AG04450 (cell line): ENCODE results near the gene TRIM54. TPM values are rescaled to one million over a fixed set of nuclear protein-coding genes. Genes with fewer than 3 reads are reported as not detected.
A peak's percentile ranks its signal among the peaks of the same experiment; 100 is the strongest.

ENCODE experiments used
- CTCF ChIA-PET: fragments of 300-600, 350-600 bp; formaldehyde crosslinking; extraction: SDS; loops from one replicate; lab custom pipeline; 2022; ENCODE audit warnings: antibody characterized with exemption, inconsistent platforms; lab: Charles Lee
- POLR2A ChIA-PET: fragments of 350-600 bp; formaldehyde crosslinking; extraction: SDS; loops from one replicate; lab custom pipeline; 2021; ENCODE audit warnings: antibody characterized with exemption, inconsistent platforms; lab: Yijun Ruan, JAX
- DNase-seq: peaks from one replicate; pipeline ENCODE4 v3.0.0-alpha.2; 2011; ENCODE audit warnings: low read depth, low spot score
- H3K27ac ChIP-seq: one replicate; pipeline ENCODE4 v1.5.1; 2012; ENCODE audit warnings: low read depth, low read length, control low read depth
- H3K27me3 ChIP-seq: one replicate; pipeline ENCODE4 v1.6.0; 2012; ENCODE audit warnings: low read length; ENCODE audit not compliant: control insufficient read depth, insufficient read depth
- H3K4me3 ChIP-seq: 2 replicates; pipeline ENCODE4 v1.5.1; 2011; ENCODE audit warnings: mild to moderate bottlenecking, low read depth, low read length, control low read depth
- H3K9me3 ChIP-seq: 2 replicates; pipeline ENCODE4 v1.5.1; 2012; ENCODE audit warnings: low read length; ENCODE audit not compliant: control insufficient read depth, insufficient read depth
- polyA plus RNA-seq: library from polyadenylated mRNA; depleted of rRNA; stranded (reverse); fragments of >200 nt; gene quantifications from 2 replicates; pipeline ENCODE4 v1.2.3, GENCODE V29; 2011
- TF ChIP-seq, protein P1 (sequence below): IDR thresholded peaks from 2 replicates; pipeline ENCODE4 v1.5.1; 2011; ENCODE audit warnings: low read depth, low read length, control low read depth, inconsistent platforms

The TRIM54 gene
- polyA plus RNA-seq, 1 experiment, result 0.05 TPM

DNA sequence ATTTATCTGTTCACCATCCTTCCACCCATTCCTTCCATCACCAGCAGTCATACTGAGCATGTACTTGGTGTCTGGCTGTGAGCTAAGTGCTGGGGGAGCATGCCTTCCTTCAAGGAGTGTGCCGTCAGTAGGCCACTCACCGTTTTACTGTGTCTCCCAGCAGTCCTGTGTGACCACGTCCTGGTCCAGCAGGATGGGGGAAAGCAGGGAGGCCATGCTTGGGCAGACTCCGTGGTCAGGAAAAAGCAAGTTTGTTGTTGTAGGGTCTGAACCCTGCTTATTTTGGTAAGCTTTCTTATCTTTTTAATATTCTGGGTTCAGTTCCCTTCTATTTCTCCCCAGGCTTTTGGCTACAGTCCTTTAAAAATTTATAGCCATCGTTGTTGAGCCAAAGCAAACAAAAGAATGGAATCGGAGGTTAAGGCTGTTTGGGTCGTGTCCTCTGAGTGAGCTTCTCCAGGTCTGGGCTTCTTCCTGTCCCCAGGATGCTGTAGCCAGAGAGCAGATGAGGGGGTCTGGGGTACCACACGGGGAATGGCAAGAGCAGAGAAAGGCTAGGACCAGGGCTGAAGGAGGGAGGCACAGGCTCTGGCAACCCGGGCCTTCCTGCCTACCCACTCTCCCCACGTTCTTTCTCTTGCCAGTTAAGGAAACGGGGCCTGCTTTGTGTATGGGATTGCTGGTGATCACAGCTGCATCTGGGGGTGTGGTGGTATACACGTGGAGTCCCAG lies 32.9 kb upstream of the TRIM54 start:
- Histone ChIP-seq H3K9me3 (no peaks in the 10 kb centered on the region), H3K4me3 (no peak overlapping the region), H3K27ac (no peak overlapping the region), H3K27me3 (peaks cover 15% of the 10 kb centered on the region)
- ChIA-PET CTCF (interaction anchor here (0.7 to 5.1 kb wide), 4 partner anchors 31 to 96 kb away, joined by 4 to 53 read pairs (median 23); no protein-coding TSS in a partner anchor), POLR2A (interaction anchor here (0.6 kb wide), 1 partner anchor 30 kb away, joined by 3 read pairs; no protein-coding TSS in a partner anchor)
- no peak for DNase-seq
- TF ChIP-seq, protein P1, sequence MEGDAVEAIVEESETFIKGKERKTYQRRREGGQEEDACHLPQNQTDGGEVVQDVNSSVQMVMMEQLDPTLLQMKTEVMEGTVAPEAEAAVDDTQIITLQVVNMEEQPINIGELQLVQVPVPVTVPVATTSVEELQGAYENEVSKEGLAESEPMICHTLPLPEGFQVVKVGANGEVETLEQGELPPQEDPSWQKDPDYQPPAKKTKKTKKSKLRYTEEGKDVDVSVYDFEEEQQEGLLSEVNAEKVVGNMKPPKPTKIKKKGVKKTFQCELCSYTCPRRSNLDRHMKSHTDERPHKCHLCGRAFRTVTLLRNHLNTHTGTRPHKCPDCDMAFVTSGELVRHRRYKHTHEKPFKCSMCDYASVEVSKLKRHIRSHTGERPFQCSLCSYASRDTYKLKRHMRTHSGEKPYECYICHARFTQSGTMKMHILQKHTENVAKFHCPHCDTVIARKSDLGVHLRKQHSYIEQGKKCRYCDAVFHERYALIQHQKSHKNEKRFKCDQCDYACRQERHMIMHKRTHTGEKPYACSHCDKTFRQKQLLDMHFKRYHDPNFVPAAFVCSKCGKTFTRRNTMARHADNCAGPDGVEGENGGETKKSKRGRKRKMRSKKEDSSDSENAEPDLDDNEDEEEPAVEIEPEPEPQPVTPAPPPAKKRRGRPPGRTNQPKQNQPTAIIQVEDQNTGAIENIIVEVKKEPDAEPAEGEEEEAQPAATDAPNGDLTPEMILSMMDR, result no peak

DNA sequence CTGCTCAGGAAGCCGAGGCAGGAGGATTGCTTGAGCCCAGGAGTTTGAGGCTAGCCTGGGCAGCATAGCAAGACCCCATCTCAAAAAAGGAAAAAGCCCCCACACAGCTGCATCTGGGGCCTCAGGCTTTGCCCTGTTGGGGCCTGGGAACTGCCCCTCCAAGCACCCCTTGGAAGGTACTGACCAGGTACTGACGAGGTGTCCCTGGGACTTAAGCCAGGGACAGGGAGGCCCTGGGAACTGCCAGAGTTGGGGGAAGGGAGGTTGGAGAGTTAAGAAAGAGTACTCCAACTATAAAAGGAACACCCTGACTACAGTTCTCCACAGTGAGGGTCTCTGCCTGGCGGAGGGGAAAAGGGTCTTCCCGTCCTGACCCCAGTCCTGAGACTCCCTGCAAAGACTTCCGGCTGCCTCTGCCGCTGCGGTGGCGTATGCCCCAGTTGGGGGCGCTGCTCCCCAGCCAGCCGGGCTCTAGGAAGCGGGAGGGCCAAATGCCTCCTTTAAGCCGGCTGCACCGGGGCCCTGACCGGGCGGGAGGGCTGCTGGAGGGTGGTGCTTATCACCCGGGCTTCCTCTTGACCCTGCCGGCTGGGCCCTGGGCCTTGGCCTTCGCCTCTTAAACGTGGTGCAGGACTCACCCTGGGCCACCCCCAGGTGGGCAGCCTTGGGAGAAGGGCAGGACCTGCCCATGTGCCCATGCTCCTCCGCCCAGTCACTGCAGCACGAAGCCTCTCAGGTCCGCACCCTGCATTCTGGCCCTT lies 32.2 kb upstream of the TRIM54 start:
- ChIA-PET POLR2A (no interaction called here), CTCF (interaction anchor here (4.1 to 5.1 kb wide), 2 partner anchors 30 to 53 kb away, joined by 41 to 53 read pairs; no protein-coding TSS in a partner anchor)
- Histone ChIP-seq H3K9me3 (no peaks in the 10 kb centered on the region), H3K27me3 (peaks cover 15% of the 10 kb centered on the region), H3K27ac (no peak overlapping the region), H3K4me3 (no peak overlapping the region)
- TF ChIP-seq, protein P1, result peak; percentile 79
- no peak for DNase-seq

DNA sequence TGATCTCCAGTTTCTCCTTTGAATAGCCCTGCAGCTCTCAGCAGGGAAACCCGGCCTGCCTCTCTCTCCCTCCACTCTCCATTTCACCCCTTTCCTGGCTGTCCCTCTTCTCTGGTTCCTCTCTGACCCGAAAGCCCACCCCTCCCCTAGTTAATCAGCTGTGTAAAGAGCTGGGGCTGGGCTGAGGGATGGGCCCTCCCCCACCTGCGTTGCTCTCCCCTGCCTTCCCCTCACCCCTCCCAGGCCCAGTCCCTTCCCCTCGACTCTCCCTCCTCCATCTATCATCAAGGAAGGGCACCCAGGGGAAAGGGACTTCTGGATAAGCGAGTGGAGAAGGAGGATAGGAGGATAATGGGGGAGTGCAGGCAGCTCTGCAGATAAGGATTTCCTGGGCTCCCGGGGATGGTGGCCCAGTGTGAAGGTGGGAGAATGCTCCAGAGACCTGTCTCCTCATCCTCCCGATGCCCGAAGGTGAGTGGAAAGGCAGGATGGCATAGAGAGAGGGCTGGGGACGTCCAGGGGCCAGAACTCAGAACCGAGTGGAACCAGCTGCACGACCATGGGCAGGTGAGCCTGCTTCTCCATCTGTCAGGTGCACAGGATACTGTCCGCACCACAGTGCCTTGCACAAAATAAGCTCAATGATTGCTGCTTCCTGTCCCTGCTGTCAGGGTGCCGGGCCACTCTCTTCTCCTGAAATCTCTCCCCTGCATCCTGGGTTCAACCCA lies 31.4 kb upstream of the TRIM54 start:
- no peak for DNase-seq
- Histone ChIP-seq H3K27ac (peak overlapping the region; percentile 11), H3K4me3 (no peak overlapping the region), H3K9me3 (no peaks in the 10 kb centered on the region), H3K27me3 (peaks cover 15% of the 10 kb centered on the region)
- TF ChIP-seq, protein P1, result no peak
- ChIA-PET POLR2A (no interaction called here), CTCF (interaction anchor here (0.6 to 5.1 kb wide), 5 partner anchors 14 to 240 kb away, joined by 3 to 53 read pairs (median 7); no protein-coding TSS in a partner anchor)

DNA sequence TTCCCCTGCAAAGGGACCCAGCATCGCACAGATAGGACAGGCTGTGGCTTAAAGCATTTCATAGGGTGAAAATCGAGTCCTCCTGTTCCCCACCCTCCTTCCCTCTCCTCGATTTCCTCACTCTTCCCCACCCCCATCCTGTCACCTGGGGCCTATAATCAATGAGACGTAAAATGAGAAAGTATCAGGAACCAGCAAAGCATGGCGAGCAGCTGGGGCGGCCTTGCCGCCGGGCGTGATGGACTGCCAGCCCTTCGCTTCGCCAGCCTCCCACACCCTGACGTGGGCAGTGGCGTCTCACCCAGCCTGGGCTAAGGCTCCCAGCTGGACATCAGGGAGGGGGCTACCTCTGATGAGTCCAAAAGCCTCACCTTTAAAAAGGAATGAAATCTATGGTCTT lies 30.5 kb upstream of the TRIM54 start:
- POLR2A ChIA-PET, result no interaction called here
- Histone ChIP-seq H3K4me3 (no peak overlapping the region), H3K27me3 (peaks cover 18% of the 10 kb centered on the region), H3K9me3 (no peaks in the 10 kb centered on the region), H3K27ac (no peak overlapping the region)
- no peak for DNase-seq
- TF ChIP-seq, protein P1, result no peak
- CTCF ChIA-PET, result interaction anchor here (1.3 to 5.1 kb wide), 4 partner anchors 15 to 73 kb away, joined by 4 to 53 read pairs (median 24); no protein-coding TSS in a partner anchor
